BJ (cell line): ENCODE measurements around the gene PLEKHM2. TPM values are rescaled to one million over a fixed set of nuclear protein-coding genes. Genes with fewer than 3 reads are reported as not detected.

Source experiments
- CTCF ChIA-PET: fragments of 350-600 bp; formaldehyde crosslinking; extraction: SDS; loops from one replicate; lab custom pipeline; 2021; ENCODE audit warnings: antibody characterized with exemption, inconsistent platforms; lab: Yijun Ruan, JAX
- POLR2A ChIA-PET: fragments of 300-600 bp; sonication (Branson Sonifier 250); formaldehyde crosslinking; extraction: SDS; loops from one replicate; lab custom pipeline; 2021; ENCODE audit warnings: antibody characterized with exemption; lab: Charles Lee
- DNase-seq: peaks from one replicate; pipeline ENCODE4 v3.0.0-alpha.2; 2011; ENCODE audit warnings: low read depth
- H3K27me3 ChIP-seq: 2 replicates; pipeline ENCODE4 v1.6.0; 2011; ENCODE audit warnings: low read length; ENCODE audit not compliant: control insufficient read depth, insufficient read depth
- H3K36me3 ChIP-seq: 2 replicates; pipeline ENCODE4 v1.5.1; 2011; ENCODE audit warnings: low read length; ENCODE audit not compliant: control insufficient read depth, insufficient read depth
- H3K4me3 ChIP-seq: 2 replicates; pipeline ENCODE4 v1.5.1; 2011; ENCODE audit warnings: low read depth, mild to moderate bottlenecking, control low read depth, low read length
- polyA plus RNA-seq: library from polyadenylated mRNA; depleted of rRNA; stranded (reverse); fragments of >200 nt; gene quantifications from 2 replicates; pipeline ENCODE4 v1.2.3, GENCODE V29; 2011
- TF ChIP-seq, protein P1 (sequence below): IDR thresholded peaks from 2 replicates; pipeline ENCODE4 v1.5.1; 2011; ENCODE audit warnings: low read depth, mild to moderate bottlenecking, control low read depth, inconsistent platforms, low read length, moderate library complexity; ENCODE audit not compliant: insufficient read depth

Gene PLEKHM2
- polyA plus RNA-seq, 1 experiment, result 58.3 TPM

DNA sequence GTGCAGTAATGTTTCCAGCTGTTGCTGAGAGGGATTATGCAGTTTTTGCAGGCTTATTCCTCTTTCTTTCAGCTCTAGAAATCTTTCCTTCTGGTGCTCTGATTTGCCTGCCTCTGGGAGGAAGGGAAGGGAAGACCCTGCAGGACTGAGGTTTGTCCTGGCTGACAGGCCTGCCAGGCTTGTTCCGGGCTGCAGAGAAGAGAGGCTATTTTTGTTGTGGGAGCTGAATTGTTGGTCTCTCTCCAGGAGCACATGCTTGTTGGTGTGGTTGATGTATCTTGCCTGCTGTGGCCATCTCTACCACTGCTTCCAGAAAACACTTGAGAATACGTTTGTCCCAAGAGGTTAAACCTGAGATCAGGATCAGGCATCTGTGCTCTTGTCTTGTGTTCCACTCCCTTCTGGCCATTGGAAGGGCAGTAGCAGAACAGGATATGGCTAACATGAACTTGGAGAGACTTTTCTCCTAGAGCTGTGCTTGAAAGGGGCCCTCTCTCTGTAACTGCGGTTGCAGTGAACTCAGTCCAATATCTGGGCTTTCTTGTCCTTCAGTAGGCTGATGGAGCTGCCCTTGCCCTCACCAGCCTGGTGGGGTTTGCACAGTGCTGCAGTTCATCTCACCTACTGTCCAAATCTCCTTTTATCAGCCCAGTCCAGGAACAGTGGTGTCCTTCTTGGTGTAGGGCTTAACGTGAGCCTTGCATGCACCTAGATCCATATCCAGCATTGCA lies 30.5 kb downstream of the PLEKHM2 start:
- ChIA-PET CTCF (interaction anchor here (1.2 to 2.8 kb wide), 3 partner anchors 9 to 94 kb away, joined by 3 to 10 read pairs (median 3); no protein-coding TSS in a partner anchor), POLR2A (interaction anchor here (0.6 kb wide), 1 partner anchor 280 kb away, joined by 4 read pairs; no protein-coding TSS in a partner anchor)
- Histone ChIP-seq H3K36me3 (peaks cover 22% of the 10 kb centered on the region), H3K27me3 (no peaks in the 10 kb centered on the region), H3K4me3 (no peak overlapping the region)
- TF ChIP-seq, protein P1, sequence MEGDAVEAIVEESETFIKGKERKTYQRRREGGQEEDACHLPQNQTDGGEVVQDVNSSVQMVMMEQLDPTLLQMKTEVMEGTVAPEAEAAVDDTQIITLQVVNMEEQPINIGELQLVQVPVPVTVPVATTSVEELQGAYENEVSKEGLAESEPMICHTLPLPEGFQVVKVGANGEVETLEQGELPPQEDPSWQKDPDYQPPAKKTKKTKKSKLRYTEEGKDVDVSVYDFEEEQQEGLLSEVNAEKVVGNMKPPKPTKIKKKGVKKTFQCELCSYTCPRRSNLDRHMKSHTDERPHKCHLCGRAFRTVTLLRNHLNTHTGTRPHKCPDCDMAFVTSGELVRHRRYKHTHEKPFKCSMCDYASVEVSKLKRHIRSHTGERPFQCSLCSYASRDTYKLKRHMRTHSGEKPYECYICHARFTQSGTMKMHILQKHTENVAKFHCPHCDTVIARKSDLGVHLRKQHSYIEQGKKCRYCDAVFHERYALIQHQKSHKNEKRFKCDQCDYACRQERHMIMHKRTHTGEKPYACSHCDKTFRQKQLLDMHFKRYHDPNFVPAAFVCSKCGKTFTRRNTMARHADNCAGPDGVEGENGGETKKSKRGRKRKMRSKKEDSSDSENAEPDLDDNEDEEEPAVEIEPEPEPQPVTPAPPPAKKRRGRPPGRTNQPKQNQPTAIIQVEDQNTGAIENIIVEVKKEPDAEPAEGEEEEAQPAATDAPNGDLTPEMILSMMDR, result no peak
- DNase-seq, result peak; percentile 15

DNA sequence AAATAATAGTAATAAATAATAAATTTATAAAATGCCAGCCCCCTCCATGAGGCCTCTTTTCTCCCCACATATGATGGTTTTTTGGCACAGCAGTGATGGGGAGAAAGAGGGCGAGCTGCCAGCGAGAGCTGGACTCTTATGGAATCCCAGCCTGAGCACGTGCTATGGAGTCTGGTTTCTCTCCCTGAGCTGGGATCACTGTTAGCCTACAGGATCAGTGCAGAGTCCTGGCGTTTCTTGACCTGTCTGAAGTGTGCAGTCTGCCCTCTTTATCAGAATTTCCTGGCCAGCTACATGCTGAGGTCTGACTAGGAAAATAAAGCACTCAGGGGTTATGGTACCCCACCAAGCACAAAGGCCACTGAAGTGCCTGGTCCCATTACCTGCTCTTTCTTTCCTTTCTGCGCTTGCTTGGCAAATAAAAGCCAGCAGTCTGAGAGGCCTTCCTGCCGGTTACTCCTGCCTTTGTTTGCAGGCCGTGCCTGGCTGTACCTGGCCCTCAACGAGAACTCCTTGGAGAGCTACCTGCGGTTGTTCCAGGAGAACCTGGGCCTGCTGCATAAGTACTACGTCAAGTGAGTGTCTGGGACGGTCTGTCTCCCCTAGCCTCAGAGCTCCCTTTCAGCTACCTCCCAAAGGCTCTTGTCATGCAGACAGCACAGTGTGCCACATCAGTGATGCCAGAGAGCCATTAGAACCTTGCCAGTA lies 33.5 kb downstream of the PLEKHM2 start:
- Histone ChIP-seq H3K36me3 (peaks cover 33% of the 10 kb centered on the region), H3K4me3 (no peak overlapping the region), H3K27me3 (no peaks in the 10 kb centered on the region)
- TF ChIP-seq, protein P1, result no peak
- CTCF ChIA-PET, result interaction anchor here (0.5 kb wide), 1 partner anchor 68 kb away, joined by 3 read pairs; no protein-coding TSS in a partner anchor
- no peak for DNase-seq
- POLR2A ChIA-PET, result no interaction called here

DNA sequence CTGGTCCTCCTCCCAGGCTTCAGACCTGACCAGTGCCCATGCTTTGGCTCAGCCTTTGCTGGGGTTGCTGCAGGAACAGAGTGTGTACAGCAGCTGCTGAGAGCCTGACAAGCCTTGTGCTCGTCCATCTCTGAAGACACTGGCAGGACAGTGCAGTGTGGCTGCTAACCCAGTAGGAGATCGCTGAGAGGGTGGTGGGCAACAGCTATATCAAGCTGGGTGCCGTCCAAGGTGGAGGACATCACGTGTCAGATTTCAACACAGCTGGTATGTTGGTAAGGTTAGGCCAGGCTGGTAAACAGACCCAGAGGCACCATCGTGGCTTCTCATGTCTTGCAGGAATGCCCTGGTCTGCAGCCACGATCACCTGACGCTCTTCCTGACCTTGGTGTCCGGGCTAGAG lies 34.1 kb downstream of the PLEKHM2 start:
- no peak for DNase-seq
- peaks cover 36% of the 10 kb centered on the region for H3K36me3 ChIP-seq
- TF ChIP-seq, protein P1, result no peak
- no peak overlapping the region for H3K4me3 ChIP-seq
- H3K27me3 ChIP-seq, result no peaks in the 10 kb centered on the region
- ChIA-PET CTCF (interaction anchor here (0.9 kb wide), 1 partner anchor 38 kb away, joined by 3 read pairs; no protein-coding TSS in a partner anchor), POLR2A (no interaction called here)

DNA sequence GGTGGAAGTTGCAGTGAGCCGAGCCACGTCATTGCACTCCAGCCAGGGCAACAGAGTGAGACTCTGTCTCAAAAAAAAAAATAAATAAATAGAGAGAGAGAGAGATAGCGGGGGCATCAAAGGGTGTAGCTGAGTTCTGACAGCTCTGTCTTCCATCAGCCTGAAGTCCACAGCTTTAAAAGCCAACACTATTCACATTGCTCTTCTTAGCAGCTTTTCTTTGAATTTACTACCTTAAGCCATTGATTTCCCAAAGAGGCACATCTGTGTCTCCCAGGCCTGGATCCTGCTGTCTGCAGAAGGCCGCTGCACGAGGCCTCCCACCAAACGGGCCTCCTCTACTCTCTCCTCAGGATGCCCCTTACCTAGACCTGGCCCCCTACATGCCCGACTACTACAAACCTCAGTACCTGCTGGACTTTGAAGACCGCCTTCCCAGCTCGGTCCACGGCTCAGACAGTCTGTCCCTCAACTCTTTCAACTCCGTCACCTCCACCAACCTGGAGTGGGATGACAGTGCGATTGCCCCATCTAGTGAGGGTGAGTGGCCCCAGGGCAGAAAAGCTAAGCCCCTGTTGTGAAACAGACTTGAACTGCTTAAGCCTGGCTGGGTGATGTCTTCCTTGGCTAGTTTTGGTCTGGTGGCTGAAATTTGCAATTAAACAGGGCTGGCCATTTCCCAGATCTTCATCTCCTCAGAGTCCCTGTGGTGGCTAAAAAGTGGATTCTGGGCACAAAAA lies 35.4 kb downstream of the PLEKHM2 start:
- ChIA-PET CTCF (no interaction called here), POLR2A (interaction anchor here (0.6 kb wide), 1 partner anchor 18 kb away, joined by 3 read pairs; no protein-coding TSS in a partner anchor)
- TF ChIP-seq, protein P1, result no peak
- Histone ChIP-seq H3K27me3 (no peaks in the 10 kb centered on the region), H3K36me3 (peaks cover 39% of the 10 kb centered on the region), H3K4me3 (no peak overlapping the region)
- no peak for DNase-seq
